Body of pancreas (tissue), 4 donors: ENCODE measurements around the gene IL2RA.

Experiments
- CTCF ChIP-seq, 7 experiments: fragments of 450-650 bp in 4 of 7; fragments of 200-600 bp in 3 of 7; sonication (generic) in 3 of 7; IDR thresholded peaks; one replicate each; pipeline ENCODE4 v1.5.1; 2016 to 2019; ENCODE audit warnings: antibody characterized with exemption in 7 of 7
- POLR2A ChIP-seq, 3 donors: fragments of 450-650 bp; IDR thresholded peaks; one replicate each; pipeline ENCODE4 v1.6.1; 2016; ENCODE audit warnings: antibody characterized with exemption in 3 of 3, mild to moderate bottlenecking in 2 of 3

GRCh38 chr10:5975641-5976473 is 86.3 kb downstream of the IL2RA start:
- TF ChIP-seq CTCF (IDR thresholded peaks at IDR 0.05) (no peak), POLR2A (IDR thresholded peaks at IDR 0.05) (no peak)
